TTC549 (cell line): Measurements from ENCODE around the gene ANKS1B.
"Not testable (repeated sequence)": the region's sequence is repeated elsewhere in the genome, so short reads cannot be mapped to it uniquely, and the experiment has no call there.

ENCODE experiments used
- FAIRE-seq: peaks from 2 replicates; lab custom pipeline; 2012; peaks lifted over from hg19 to GRCh38; lab: Jason Lieb, UNC

The ANKS1B gene

DNA sequence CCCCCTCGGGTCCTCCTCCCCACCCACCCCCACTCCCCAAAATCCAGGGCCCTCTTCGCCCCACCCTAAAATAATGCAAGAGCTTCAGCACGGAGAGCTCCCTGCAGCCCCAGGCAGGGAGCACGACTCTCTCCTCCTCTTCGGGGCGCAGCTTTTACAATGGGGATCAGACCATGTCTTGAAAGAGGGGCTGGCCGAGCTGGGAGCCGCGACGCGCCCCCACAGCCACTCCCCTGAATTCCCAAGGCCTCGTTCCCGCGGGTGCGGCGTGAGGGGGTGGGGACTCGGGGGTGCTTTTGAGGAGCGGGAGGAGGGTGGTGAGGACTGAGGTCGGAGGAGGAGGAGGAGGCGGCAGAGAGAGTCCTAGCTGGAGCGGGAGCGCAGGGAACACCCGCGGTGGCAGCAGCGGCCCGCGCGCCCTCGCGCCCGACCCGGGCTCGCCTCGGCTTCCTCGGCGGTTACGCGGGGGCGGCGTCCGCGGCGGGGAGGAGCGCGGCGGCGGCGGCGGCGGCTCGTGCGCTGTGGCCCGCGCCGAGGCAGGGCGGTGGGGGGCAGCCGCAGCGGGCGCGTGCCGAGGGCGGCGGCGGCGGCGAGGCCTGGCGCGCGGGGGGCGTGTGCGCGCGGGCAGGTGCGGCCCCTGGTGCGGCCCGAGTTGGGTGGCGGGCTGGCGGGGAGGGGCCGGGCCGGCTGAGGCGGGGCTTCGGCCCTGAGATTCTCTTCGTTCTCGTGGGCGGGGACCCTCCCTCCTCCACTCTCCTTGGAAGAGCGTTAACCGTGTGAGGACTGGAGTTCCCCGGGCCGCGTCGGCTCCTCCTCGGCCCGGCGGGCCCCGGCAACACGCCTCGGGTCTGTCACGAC is at the start of gene ANKS1B:
Gene ANKS1B (minus strand): TSS at position 666 of the 858 bp plus-strand sequence. CDS start 699 bp downstream, outside the sequence.
- FAIRE-seq = no peak

DNA sequence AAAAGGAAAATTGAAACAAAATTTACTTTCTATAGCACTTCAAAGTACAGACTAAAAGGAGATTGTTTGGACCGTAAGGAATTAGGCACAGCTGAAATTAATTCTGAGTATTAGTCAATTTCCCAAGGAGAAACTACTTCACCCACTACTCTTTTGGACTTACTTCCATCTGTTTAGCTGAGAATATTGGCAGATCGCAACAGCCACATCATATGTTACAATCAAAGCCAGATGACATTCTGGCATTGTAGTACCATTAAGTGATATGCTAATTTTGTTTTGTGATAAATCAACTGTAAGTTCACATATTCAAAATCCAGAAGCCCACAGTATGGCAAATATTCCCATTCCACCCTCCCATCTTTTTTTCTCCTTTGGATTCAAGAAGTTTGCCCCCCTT is 47.1 kb upstream of the ANKS1B start:
- no peak for FAIRE-seq

GRCh38 chr12:100027671-100028070 is 42.9 kb upstream of the ANKS1B start:
- FAIRE-seq = no peak

GRCh38 chr12:100026241-100026640 is 41.5 kb upstream of the ANKS1B start:
- FAIRE-seq = no peak

GRCh38 chr12:100024974-100025555 is 40.3 kb upstream of the ANKS1B start:
- FAIRE-seq = no peak

GRCh38 chr12:100020370-100020769 is 35.6 kb upstream of the ANKS1B start:
- FAIRE-seq = no peak

GRCh38 chr12:100017056-100017455 is 32.3 kb upstream of the ANKS1B start:
- FAIRE-seq = no peak

- FAIRE-seq = not testable (repeated sequence)
Measured at GRCh38 chr12:100016304-100016703, 31.6 kb upstream of the ANKS1B start.

GRCh38 chr12:100005846-100006245 is 21.1 kb upstream of the ANKS1B start:
- FAIRE-seq = not testable (repeated sequence)

- FAIRE-seq = no peak
Measured at GRCh38 chr12:99997806-99998205, 13.1 kb upstream of the ANKS1B start.

GRCh38 chr12:99996095-99996494 is 11.4 kb upstream of the ANKS1B start:
- no peak for FAIRE-seq

GRCh38 chr12:99985631-99986030 is 895 bp upstream of the ANKS1B start:
- FAIRE-seq = no peak

DNA sequence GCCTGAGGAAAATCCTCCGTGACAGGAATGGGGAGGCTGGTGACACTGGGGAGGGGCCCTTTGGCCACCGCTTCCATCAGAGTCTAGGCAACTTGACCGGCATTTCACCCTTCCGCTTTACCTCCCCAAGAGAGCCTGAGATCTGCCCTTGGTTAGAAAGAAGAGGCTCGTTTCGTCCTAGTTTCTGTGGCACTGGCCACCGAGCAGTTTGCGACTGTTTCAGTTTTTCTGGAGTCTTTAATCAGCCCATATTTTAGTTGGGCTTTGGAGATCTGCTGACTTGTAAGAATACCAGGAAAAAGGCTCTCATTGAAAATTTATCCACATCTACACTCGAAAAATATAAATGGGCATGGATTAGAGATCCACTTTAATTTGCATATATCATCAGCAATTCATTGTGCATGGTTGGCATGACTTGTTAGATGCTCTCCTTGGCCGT is 414 bp upstream of the ANKS1B start:
- no peak for FAIRE-seq

- no peak for FAIRE-seq
Measured at GRCh38 chr12:99983456-99984258, 1.1 kb downstream of the ANKS1B start.

- FAIRE-seq = no peak
Measured at GRCh38 chr12:99981639-99982190, 3.0 kb downstream of the ANKS1B start.

GRCh38 chr12:99979471-99979870 is 5.3 kb downstream of the ANKS1B start:
- no peak for FAIRE-seq

GRCh38 chr12:99978152-99978551 is 6.6 kb downstream of the ANKS1B start:
- no peak for FAIRE-seq

DNA sequence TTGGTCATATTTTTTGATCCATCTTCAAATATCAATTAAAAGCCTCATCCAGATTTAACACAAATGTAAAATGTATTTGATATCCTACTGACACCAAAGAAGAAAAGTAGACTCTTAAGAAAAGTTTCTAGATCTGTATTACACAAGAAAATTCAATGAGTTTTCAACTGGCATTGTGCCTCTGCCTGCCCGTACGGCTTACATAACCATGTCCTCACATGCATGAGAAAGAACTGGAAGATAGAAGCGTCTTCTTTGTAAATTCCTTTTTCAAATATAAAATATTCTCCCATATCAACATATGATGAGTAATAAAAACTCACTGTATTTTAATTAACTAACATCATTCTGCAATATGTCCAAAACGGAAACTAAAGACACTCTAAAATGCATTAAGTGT is 7.2 kb downstream of the ANKS1B start:
- no peak for FAIRE-seq

DNA sequence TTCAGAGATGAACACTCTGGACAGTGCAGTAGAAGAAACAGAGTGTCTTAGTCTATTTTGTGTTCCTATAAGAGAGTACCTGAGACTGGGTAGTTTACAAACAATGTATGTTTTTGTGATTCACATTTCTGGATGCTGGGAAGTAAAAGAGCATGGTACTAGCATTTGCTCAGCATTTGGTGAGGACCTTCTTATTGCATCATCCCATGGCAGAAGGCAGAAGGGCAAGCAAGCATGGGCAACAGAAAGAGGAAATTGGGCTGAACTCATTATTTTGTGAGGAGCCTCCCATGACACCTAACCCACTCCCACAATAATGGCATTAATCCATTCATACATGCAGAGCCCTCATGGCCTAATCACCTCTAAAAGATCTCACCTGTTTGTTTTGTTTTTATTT is 8.0 kb downstream of the ANKS1B start:
- no peak for FAIRE-seq

DNA sequence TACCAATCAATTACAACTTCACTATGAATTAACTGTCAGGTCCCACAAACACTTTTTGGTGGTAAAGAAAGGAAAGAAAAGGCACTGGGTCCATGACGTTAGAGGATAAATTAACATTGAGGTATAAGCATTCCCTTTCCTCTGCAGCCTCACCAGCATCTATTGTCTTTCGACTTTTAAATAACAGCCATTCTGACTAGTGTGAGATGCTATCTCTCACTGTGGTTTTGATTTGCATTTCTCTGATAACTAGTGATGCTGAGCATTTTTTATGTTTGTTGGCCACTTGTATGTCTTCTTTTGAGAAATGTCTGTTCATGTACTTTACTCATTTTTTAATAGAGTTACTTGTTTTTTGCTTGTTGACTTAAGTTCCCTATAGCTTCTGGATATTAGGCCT is 9.4 kb downstream of the ANKS1B start:
- no peak for FAIRE-seq

- no peak for FAIRE-seq
Measured at GRCh38 chr12:99974146-99974545, 10.6 kb downstream of the ANKS1B start.

GRCh38 chr12:99966429-99966828 is 18.3 kb downstream of the ANKS1B start:
- no peak for FAIRE-seq

DNA sequence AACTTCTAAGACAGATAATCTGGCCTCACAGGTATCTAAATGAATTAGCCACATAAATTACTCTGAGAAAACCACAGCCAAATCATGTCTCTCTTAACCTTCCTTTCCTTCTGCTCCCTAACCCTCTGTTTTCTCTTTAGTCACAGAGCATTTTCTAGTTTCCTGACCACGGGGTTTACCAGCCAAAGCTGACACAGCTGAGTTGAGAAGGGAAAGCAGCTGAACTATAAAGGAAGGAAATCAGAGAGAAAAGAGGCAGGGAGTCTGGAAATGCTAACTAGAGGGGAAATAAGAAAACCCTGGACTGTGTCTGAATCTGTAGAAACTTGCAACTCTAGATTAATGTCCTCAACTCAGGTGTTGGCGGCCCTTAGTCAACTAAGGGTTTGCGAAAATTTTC is 24.4 kb downstream of the ANKS1B start:
- FAIRE-seq = no peak
